Measurements from ENCODE around the gene GPHB5.
"Not testable (repeated sequence)": the region's sequence is repeated elsewhere in the genome, so short reads cannot be mapped to it uniquely, and the experiment has no call there.

GPHB5 gene

GRCh38 chr14:63295231-63295685, 23.5 kb downstream of the GPHB5 start:
- DNase-seq, result no peak

- no peak for DNase-seq
Measured at GRCh38 chr14:63292805-63293204, 25.9 kb downstream of the GPHB5 start.

- DNase-seq, result no peak
Measured at GRCh38 chr14:63290741-63291430, 27.8 kb downstream of the GPHB5 start.

GRCh38 chr14:63288853-63289252, 29.9 kb downstream of the GPHB5 start:
- DNase-seq, result no peak

DNA sequence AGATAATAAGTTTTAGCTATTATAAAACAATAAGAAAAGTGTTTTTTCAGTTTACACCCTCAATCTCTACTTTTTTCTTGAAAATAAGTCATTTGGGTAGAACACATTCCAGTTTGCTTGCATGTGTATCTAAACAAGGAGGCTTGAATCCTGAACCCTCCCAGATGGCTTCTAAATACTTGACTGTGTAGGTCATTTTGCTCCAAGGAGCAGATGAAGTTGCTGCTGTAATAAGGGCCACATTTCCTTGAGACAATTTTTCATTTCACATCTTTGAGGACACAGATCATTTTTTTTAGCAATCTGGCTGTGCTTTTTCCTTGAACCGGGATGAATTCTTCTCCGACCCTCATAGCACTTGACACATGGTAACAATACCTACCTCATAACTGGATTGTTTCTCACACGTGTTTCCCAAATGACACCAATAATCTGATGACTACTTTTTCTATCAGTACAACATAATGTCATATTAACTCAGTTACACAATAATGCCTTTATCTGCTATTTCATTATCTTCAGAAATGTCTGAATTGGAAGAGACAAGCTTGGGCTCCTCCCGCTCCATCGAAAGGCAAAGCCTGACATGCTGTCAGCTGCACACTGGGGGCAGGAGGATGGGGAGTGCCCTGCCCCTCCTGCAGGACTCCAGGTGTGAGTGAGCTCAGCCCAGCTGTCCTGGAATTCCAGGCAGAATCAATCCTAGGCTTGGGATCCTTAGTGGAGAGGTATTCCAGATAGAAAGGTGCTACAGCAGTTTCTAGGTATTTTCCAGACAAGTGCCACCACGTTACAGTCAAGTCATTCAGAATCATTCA, 30.9 kb downstream of the GPHB5 start:
- peak; percentile 38 for DNase-seq

GRCh38 chr14:63286071-63286470, 32.7 kb downstream of the GPHB5 start:
- DNase-seq, result no peak

- no peak for DNase-seq
Measured at GRCh38 chr14:63283884-63284248, 34.9 kb downstream of the GPHB5 start.

GRCh38 chr14:63282997-63283883, 35.5 kb downstream of the GPHB5 start:
- no peak for DNase-seq

DNA sequence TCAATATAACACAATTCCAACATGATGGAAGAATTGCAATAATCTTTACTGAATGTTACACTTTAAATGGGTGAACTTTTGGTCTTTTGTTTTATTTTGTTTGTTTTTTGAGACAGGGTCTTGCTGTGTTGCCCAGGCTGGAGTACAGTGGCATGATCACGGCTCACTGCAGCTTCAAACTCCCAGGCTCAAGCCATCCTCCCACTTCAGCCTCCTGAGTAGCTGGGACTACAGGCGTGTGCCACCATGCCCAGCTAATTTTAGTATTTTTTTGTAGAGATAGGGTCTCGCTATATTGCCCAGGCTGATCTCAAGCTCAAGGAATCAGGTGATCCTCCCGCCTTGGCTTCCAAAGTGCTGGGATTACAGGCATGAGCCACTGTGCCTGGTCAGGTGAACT, 38.8 kb downstream of the GPHB5 start:
- DNase-seq, result not testable (repeated sequence)

DNA sequence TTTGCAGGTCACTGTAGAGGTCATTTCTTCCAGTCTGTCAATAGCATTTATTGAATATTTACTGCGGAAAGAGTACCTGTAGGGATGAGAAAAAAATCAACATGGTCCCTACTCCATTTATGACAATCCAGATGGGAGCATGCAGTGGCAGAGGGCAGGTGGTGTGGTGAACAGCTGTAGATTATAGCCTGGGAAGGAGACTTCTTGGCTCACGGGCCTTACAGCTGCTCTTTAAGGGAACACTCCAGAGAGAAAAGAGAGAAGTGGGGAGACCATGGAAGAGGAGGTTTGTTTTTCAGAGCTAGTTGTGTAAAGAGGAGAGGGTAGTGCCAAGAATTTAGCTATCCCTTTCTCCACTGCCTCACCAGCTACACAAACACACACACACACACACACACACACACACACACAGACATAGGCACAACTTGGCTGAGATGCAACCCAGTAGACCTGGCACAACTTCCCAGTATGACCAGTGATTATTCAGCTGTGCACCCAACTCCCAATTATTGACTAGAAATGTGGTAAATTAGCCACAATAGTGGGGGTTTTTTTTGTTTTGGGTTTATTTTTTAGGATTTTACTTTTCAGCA, 41.0 kb downstream of the GPHB5 start:
- DNase-seq, result no peak

DNA sequence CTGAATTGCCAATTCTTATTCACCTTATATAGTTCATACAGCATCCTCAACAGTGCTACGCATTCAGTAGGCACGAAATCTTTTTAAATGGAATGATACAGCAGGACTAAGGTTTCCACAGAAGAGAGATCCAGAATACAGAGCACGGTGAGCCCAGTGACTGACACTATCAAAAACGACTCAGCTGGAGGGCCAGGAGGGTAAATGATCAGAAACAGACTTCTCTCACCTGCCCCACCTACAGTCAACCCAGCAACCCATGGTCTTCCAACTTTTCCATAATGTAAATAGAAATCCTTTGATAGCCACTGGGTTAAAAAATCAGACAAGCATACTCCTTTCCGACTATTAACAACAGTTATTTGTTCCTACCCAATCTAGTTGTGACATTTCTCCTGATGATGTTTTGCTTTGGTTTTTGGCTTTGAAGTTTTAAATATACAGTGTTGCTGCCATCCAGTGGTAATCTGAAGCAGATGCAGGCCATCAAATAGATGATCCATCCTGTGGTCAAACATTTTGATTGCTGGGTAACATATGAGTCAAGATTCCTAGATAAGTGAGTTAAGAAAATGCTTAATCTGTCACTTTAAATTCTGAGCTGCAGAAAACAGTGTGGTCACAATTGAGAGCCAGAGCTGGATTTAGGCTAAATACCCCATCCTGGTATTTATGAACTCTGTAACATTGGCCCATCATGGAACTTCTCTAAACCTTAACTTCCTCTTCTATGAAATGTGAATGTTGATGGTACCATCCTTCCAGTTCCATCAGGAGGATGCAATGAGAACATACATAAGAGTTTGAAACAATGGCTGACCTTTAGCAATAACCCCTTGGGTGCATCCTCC, 42.0 kb downstream of the GPHB5 start:
- peak; percentile 61 for DNase-seq

DNA sequence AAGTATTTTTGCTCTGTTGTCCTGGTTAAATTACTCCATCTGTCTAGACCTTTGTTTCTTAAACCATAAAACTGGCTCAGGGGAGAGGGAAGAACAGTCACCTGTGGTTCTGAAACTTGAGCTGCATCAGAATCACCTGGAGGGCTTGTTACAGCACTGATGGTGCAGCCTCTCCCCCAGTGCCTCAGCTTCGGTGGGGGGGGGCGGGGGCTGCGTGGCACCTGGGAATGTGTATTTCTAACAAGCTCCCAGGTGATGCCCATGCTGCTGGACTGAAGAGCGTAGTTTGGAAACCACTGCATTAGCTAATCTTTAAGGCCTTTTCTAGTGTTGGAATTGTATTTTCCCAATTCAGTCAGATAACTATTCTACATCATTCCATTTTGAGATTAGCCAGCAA, 42.7 kb downstream of the GPHB5 start:
- DNase-seq, result no peak

GRCh38 chr14:63275611-63276010, 43.1 kb downstream of the GPHB5 start:
- no peak for DNase-seq

DNA sequence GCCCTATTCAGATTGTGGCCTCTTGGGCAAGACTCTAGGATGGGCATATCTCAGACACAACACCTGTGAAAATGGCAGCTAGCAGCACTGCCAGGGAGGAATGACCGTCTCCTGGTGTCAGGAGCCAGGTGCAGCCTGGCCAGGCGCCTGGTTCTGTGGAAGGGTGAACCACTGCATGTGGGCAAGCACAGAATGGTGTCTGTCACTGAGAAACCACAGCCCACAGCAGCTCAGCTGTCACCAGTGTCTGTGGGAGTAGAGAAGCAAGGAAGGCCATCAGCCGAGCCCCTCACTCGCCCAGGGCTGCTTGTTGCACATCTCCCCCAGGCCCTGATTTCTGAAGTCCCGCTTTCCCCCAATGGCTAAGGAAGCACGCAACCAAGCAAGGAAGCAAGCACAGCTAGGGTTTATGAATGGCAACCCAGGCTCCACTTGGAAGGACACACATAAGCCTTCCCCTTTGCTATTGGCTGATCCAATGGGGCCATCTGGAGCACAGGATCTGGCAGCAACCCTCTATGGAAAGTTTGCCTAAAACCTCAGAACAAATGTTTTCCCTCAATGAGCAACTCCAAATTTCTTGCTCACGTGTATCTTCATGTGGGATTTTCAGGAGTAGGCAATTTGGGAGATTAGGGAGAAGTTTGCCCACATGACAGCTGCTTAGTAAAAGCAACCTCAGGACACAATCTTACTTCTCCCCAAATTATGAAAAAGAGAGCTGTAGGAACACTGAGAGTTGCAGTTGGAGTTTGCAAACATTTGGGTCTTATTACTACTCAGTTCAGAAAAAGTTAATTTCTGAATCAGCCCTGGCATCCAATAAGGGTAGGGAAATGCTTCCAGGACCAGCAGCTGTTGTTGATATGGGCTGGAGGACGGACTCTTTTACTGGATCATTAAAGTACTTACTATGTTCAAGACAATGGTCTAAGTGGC, 44.7 kb downstream of the GPHB5 start:
- DNase-seq, result peak; percentile 4

- no peak for DNase-seq
Measured at GRCh38 chr14:63273129-63273528, 45.6 kb downstream of the GPHB5 start.

GRCh38 chr14:63269561-63270225, 49.0 kb downstream of the GPHB5 start:
- no peak for DNase-seq

GRCh38 chr14:63268771-63269170, 50.0 kb downstream of the GPHB5 start:
- no peak for DNase-seq

DNA sequence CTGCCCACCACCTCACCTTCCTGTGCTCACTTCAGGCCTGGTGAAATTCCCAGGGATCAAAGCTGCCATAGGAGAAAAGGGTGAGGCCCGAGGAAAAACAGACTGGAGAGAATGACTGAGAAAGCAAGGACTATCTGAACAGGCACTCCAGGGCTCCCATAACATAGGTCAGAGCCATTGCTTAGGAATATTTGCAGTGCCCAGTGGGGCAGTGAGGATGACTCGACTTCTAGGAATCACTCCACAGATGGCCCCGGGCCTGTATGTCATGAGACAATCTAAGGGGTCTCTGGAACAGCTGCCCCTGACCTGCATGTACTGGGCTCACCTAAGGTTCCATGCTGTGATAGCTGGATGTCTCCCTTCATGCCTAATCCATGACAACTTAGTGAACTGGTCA, 51.6 kb downstream of the GPHB5 start:
- DNase-seq, result no peak

GRCh38 chr14:63266106-63266505, 52.6 kb downstream of the GPHB5 start:
- DNase-seq, result no peak

Measured in fibroblast of skin of scalp (primary cell).